ENCODE measurements around the gene RTF2. TPM values are rescaled to one million over a fixed set of nuclear protein-coding genes. Genes with fewer than 3 reads are reported as not detected.

Gene RTF2
- total and polyA plus RNA-seq, 8 donors = 68.2 to 133 (median 127) TPM

- H3K4me3 ChIP-seq = no peak overlapping the region
- ATAC-seq (peak; percentile 17), DNase-seq (no peak)
- H3K27ac ChIP-seq = peak overlapping the region; percentile 62 to 65
- intact Hi-C loops (cut with DNase I) = no loop called here
- H3K4me1 ChIP-seq = peaks cover 18 to 89% of the 10 kb centered on the region in 2 donors
- no peaks in the 10 kb centered on the region for H3K27me3 ChIP-seq
- no peaks in the 10 kb centered on the region for H3K9me3 ChIP-seq
- H3K36me3 ChIP-seq = no peaks in the 10 kb centered on the region
- TF ChIP-seq CTCF (IDR thresholded peaks at IDR 0.05) = no peak
Observed at GRCh38 chr20:56422076-56422823, 46.2 kb upstream of the RTF2 start.

DNA sequence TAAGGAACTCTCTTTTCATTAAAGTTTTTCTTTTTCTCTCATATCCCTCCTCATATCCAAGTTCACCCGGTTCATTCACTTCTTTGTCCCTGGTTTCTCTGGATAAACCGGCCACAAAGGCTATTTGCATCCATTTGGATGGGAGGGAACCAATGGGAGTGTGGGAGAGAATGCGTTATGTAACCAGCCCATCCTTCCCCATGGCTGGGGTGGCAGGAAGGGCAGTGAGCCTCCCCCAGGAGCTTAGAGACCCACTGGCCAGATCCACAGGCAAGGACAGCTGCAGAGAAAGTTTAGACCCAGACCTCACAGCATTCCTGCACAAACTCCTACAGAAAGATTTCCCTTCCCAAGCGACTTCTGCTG is 45.6 kb upstream of the RTF2 start:
- no peaks in the 10 kb centered on the region for H3K36me3 ChIP-seq
- H3K4me1 ChIP-seq = peaks cover 17 to 89% of the 10 kb centered on the region in 2 donors
- no peak for TF ChIP-seq CTCF (IDR thresholded peaks at IDR 0.05)
- DNase-seq = no peak
- no peaks in the 10 kb centered on the region for H3K9me3 ChIP-seq
- ATAC-seq = no peak
- H3K27me3 ChIP-seq = no peaks in the 10 kb centered on the region
- H3K27ac ChIP-seq = peak overlapping the region; percentile 62 to 65
- H3K4me3 ChIP-seq = no peak overlapping the region
- intact Hi-C loops (cut with DNase I) = no loop called here

GRCh38 chr20:56423211-56423610 is 45.2 kb upstream of the RTF2 start:
- H3K4me1 ChIP-seq = peaks cover 18 to 89% of the 10 kb centered on the region in 2 donors
- no peak overlapping the region for H3K4me3 ChIP-seq
- no peaks in the 10 kb centered on the region for H3K27me3 ChIP-seq
- no peaks in the 10 kb centered on the region for H3K9me3 ChIP-seq
- H3K36me3 ChIP-seq = no peaks in the 10 kb centered on the region
- intact Hi-C loops (cut with DNase I) = no loop called here
- ATAC-seq = no peak
- no peak for DNase-seq
- peak overlapping the region; percentile 62 to 65 for H3K27ac ChIP-seq
- TF ChIP-seq CTCF (IDR thresholded peaks at IDR 0.05) = no peak

DNA sequence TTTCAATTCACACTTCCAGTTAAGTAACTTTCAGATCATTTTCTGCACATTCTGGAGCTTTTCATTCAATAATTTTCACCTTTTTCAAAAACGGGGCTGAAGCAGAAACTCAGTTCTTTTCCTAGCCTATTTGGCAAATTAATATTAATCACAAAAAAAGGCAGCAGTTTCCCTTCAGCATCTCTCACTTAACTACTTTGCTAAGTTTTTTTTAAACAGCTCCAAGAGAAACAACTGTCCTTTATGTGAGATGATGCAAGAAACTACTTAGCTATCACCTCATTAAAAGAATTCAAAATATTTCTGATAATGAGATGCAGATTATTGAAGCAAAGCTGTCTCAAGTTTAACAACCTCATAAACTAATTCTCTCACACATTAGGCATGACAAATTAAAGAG is 44.5 kb upstream of the RTF2 start:
- Histone ChIP-seq H3K27me3 (no peaks in the 10 kb centered on the region), H3K36me3 (no peaks in the 10 kb centered on the region), H3K27ac (peak overlapping the region in 1 of 2 donors; percentile 62), H3K4me3 (no peak overlapping the region), H3K4me1 (peaks cover 24 to 89% of the 10 kb centered on the region in 2 donors), H3K9me3 (no peaks in the 10 kb centered on the region)
- intact Hi-C loops (cut with DNase I) = no loop called here
- peak in 2 of 4 donors; percentile 69 to 78 for DNase-seq
- no peak for ATAC-seq
- no peak for TF ChIP-seq CTCF (IDR thresholded peaks at IDR 0.05)

DNA sequence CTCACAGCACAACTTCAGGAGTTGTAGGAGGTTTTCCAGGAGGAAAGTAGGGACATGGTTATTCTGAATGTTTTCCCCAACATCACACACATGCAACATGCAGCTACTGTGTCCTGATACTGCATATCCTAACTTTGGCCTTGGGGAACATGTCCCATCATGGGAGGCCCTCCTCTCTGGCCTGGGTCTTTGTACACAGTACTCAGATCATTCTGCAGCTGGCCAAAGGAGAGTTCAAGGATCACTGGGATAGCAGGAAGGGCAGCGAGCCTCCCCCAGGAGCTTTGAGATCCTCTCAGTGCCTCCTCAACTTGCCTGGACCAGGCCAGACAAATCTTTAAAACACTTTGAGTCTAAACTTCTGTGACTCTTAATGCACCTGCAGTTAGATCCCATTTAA is 43.5 kb upstream of the RTF2 start:
- intact Hi-C loops (cut with DNase I) = no loop called here
- Histone ChIP-seq H3K36me3 (no peaks in the 10 kb centered on the region), H3K9me3 (no peaks in the 10 kb centered on the region), H3K27ac (no peak overlapping the region), H3K4me3 (no peak overlapping the region), H3K4me1 (peaks cover 35 to 89% of the 10 kb centered on the region in 2 donors), H3K27me3 (no peaks in the 10 kb centered on the region)
- TF ChIP-seq CTCF (IDR thresholded peaks at IDR 0.05) = no peak
- DNase-seq (no peak), ATAC-seq (no peak)
